Esophagus squamous epithelium (tissue), 4 donors: ENCODE results near the gene SPDYE4.

Experiments
- POLR2A ChIP-seq, 4 donors: fragments of 450-650 bp; IDR thresholded peaks; one replicate each; pipeline ENCODE4 v1.6.1; 2017; ENCODE audit warnings: antibody characterized with exemption in 4 of 4, mild to moderate bottlenecking in 4 of 4, moderate library complexity in 3 of 4
- TF ChIP-seq, protein P1 (sequence below), 6 experiments: fragments of 450-650 bp in 4 of 6; fragments of 200-600 bp in 2 of 6; sonication (generic) in 2 of 6; IDR thresholded peaks; one replicate each; pipeline ENCODE4 v1.5.1; 2016 to 2019; ENCODE audit warnings: antibody characterized with exemption in 6 of 6, mild to moderate bottlenecking in 4 of 6, moderate library complexity in 4 of 6

DNA sequence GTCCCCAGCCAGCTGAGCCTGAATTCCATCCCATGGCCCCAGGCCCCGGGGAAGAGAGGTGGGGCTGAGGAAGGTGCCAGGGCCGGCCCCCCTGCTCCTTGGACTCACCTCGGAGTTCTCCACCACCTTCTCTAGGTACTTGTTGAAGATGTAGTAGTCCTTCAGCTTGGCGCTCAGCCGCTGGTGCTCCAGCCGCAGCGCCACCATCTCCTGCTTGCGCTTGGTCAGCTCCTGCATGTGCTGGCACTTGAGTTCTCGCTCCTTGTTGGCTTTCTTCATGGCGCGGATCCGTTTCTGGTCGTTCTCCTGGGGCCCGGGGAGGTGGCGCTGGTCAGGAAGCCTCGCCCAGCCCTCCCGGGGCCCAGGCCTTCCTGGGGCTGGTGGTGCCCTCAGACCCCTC lies 17.0 kb downstream of the SPDYE4 start:
- TF ChIP-seq, protein P1, sequence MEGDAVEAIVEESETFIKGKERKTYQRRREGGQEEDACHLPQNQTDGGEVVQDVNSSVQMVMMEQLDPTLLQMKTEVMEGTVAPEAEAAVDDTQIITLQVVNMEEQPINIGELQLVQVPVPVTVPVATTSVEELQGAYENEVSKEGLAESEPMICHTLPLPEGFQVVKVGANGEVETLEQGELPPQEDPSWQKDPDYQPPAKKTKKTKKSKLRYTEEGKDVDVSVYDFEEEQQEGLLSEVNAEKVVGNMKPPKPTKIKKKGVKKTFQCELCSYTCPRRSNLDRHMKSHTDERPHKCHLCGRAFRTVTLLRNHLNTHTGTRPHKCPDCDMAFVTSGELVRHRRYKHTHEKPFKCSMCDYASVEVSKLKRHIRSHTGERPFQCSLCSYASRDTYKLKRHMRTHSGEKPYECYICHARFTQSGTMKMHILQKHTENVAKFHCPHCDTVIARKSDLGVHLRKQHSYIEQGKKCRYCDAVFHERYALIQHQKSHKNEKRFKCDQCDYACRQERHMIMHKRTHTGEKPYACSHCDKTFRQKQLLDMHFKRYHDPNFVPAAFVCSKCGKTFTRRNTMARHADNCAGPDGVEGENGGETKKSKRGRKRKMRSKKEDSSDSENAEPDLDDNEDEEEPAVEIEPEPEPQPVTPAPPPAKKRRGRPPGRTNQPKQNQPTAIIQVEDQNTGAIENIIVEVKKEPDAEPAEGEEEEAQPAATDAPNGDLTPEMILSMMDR (IDR thresholded peaks at IDR 0.05), result no peak
- TF ChIP-seq POLR2A (IDR thresholded peaks at IDR 0.05), result no peak
